Measurements from ENCODE around the gene KCNK5.

KCNK5 gene

DNA sequence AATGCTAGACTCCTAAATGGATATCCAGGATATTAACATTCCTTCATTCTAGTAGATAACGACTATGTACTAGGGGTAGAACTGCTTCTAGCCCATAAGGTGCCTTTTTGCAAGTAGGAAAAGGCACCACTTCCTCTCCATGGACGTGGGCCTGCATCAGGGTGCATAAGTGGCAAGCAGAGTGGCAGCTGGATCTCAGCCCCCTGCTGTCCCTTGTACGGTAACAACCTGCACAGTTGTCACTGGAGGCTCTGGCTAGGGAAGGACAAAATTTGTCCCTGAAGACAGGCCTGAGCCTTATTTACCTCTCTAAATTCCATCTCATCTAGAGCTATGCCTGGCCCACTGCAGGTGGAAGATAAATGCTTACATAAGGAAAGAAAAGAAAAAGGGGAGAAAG, 71.8 kb downstream of the KCNK5 start:
- no peaks in the 10 kb centered on the region for H4K20me1 ChIP-seq (ENCODE audit: insufficient read depth)
- no peaks in the 10 kb centered on the region for H3K27me3 ChIP-seq (ENCODE audit: insufficient read depth, low read depth)
- no peak overlapping the region for H2AFZ ChIP-seq (ENCODE audit: low read depth)
- TF ChIP-seq, protein P1, sequence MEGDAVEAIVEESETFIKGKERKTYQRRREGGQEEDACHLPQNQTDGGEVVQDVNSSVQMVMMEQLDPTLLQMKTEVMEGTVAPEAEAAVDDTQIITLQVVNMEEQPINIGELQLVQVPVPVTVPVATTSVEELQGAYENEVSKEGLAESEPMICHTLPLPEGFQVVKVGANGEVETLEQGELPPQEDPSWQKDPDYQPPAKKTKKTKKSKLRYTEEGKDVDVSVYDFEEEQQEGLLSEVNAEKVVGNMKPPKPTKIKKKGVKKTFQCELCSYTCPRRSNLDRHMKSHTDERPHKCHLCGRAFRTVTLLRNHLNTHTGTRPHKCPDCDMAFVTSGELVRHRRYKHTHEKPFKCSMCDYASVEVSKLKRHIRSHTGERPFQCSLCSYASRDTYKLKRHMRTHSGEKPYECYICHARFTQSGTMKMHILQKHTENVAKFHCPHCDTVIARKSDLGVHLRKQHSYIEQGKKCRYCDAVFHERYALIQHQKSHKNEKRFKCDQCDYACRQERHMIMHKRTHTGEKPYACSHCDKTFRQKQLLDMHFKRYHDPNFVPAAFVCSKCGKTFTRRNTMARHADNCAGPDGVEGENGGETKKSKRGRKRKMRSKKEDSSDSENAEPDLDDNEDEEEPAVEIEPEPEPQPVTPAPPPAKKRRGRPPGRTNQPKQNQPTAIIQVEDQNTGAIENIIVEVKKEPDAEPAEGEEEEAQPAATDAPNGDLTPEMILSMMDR (conservative IDR thresholded peaks at IDR 0.05; ENCODE audit: low read depth, low read length): no peak
- no peak overlapping the region for H3K9ac ChIP-seq
- no peak overlapping the region for H3K4me3 ChIP-seq (IDR thresholded peaks at IDR 0.05; ENCODE audit: insufficient read depth, low read depth, low read length)
- H3K27ac ChIP-seq: no peak overlapping the region
- H3K4me1 ChIP-seq (ENCODE audit: low read depth, poor library complexity, severe bottlenecking): no peaks in the 10 kb centered on the region
- no peak overlapping the region for H3K4me2 ChIP-seq
- no peaks in the 10 kb centered on the region for H3K36me3 ChIP-seq (ENCODE audit: insufficient read depth)
- H3K79me2 ChIP-seq (ENCODE audit: insufficient read depth, low read depth): no peaks in the 10 kb centered on the region

DNA sequence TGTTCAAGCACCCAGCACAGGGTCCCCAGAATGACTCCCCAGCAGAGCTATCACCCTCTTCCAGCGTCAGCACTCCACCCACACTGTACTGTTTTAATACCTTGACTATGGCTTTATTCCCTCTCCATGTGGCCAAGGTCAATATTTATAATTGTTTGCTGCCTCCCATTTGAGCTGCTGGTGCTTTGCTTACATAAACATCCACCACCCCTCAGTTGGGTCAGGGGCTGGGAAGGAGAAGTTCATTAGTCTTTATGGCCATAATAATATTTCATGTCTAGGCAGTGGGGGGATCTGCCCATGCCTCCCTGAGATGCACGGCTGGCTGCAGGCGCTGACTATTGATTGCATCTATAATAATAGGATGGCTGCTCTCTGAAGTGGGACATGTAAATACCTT, 72.5 kb downstream of the KCNK5 start:
- Histone ChIP-seq H3K79me2 (ENCODE audit: insufficient read depth, low read depth) (no peaks in the 10 kb centered on the region), H3K27ac (no peak overlapping the region), H4K20me1 (ENCODE audit: insufficient read depth) (no peaks in the 10 kb centered on the region), H3K4me1 (ENCODE audit: low read depth, poor library complexity, severe bottlenecking) (no peaks in the 10 kb centered on the region), H3K4me2 (no peak overlapping the region), H3K9ac (no peak overlapping the region), H2AFZ (ENCODE audit: low read depth) (no peak overlapping the region), H3K27me3 (ENCODE audit: insufficient read depth, low read depth) (no peaks in the 10 kb centered on the region), H3K36me3 (ENCODE audit: insufficient read depth) (no peaks in the 10 kb centered on the region), H3K4me3 (IDR thresholded peaks at IDR 0.05; ENCODE audit: insufficient read depth, low read depth, low read length) (no peak overlapping the region)
- TF ChIP-seq, protein P1 (conservative IDR thresholded peaks at IDR 0.05; ENCODE audit: low read depth, low read length): no peak

DNA sequence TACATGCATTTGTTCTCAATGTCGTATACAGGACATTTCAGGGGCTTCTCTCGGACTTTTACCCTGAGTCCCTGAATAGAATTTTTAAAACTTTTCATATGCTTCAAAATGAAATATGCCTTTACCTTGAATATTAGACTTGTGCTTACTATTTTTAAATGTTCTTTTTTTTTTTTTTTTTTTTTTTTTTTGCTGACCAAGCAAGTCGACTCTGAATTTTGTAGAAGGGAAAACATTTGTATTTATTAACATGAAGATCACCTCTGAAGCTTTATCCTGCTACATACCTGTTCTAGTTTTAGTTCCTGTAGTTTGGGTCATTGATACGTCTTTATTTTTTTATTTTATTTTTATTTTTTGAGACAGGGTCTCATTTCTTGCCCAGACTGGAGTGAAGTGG, 74.6 kb downstream of the KCNK5 start:
- no peak overlapping the region for H3K4me3 ChIP-seq (IDR thresholded peaks at IDR 0.05; ENCODE audit: insufficient read depth, low read depth, low read length)

DNA sequence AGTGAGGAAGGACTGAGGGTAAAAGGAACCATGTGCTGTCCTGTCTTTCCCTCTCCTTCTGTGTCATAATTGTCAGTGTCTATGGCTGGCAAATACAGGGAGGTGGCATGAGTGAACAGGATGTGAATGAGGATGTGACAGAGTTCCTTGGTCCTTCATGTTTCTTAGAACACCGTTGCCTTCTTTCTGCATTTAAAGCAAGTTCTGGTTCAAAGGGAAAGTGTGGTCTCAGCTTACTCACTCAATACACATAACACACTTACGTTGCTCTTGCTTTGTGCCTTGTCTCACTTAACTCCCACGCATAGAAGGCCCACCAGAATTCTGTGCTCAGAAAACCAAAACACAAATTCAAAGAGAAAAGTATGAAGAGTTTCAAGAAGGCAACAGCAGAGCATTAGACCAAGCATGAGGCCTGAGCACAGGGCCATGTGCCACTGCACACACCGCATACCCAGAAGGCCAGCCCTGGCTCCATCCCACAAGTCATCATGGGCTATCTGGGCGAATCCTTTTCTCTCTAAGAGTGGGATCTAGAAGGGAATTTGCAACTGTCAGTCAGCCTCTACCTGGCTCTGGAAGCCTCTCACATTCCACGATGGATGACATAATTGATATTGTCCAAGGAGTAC, 75.4 kb downstream of the KCNK5 start:
- Histone ChIP-seq H2AFZ (ENCODE audit: low read depth) (no peak overlapping the region), H3K4me2 (no peak overlapping the region), H4K20me1 (ENCODE audit: insufficient read depth) (no peaks in the 10 kb centered on the region), H3K4me1 (ENCODE audit: low read depth, poor library complexity, severe bottlenecking) (no peaks in the 10 kb centered on the region), H3K27ac (no peak overlapping the region), H3K9ac (no peak overlapping the region), H3K4me3 (IDR thresholded peaks at IDR 0.05; ENCODE audit: insufficient read depth, low read depth, low read length) (no peak overlapping the region), H3K79me2 (ENCODE audit: insufficient read depth, low read depth) (no peaks in the 10 kb centered on the region), H3K36me3 (ENCODE audit: insufficient read depth) (no peaks in the 10 kb centered on the region), H3K27me3 (ENCODE audit: insufficient read depth, low read depth) (no peaks in the 10 kb centered on the region)
- TF ChIP-seq, protein P1 (conservative IDR thresholded peaks at IDR 0.05; ENCODE audit: low read depth, low read length): no peak

More for the DNA sequence above, 74.6 kb downstream of the KCNK5 start:
- no peak overlapping the region for H2AFZ ChIP-seq (ENCODE audit: low read depth)
- H3K79me2 ChIP-seq (ENCODE audit: insufficient read depth, low read depth): no peaks in the 10 kb centered on the region
- no peaks in the 10 kb centered on the region for H3K27me3 ChIP-seq (ENCODE audit: insufficient read depth, low read depth)
- no peaks in the 10 kb centered on the region for H3K36me3 ChIP-seq (ENCODE audit: insufficient read depth)
- H3K27ac ChIP-seq: no peak overlapping the region
- no peaks in the 10 kb centered on the region for H3K4me1 ChIP-seq (ENCODE audit: low read depth, poor library complexity, severe bottlenecking)
- TF ChIP-seq, protein P1 (conservative IDR thresholded peaks at IDR 0.05; ENCODE audit: low read depth, low read length): no peak
- no peaks in the 10 kb centered on the region for H4K20me1 ChIP-seq (ENCODE audit: insufficient read depth)
- no peak overlapping the region for H3K4me2 ChIP-seq
- no peak overlapping the region for H3K9ac ChIP-seq

All from KMS-11 (cell line).